NCI-H2196 treated with DMSO at 0.1 percent for 48 hours (cell line): Measurements from ENCODE around the gene OR2M7.
"Not testable (repeated sequence)": the region's sequence is repeated elsewhere in the genome, so short reads cannot be mapped to it uniquely, and the experiment has no call there.

Experiments used
- DNase-seq: peaks from one replicate; lab custom pipeline; 2025; ENCODE audit not compliant: unreplicated experiment; lab: John Stamatoyannopoulos, UW

Gene OR2M7, protein sequence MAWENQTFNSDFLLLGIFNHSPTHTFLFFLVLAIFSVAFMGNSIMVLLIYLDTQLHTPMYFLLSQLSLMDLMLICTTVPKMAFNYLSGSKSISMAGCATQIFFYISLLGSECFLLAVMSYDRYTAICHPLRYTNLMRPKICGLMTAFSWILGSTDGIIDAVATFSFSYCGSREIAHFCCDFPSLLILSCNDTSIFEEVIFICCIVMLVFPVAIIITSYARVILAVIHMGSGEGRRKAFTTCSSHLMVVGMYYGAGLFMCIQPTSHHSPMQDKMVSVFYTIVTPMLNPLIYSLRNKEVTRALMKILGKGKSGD

DNA sequence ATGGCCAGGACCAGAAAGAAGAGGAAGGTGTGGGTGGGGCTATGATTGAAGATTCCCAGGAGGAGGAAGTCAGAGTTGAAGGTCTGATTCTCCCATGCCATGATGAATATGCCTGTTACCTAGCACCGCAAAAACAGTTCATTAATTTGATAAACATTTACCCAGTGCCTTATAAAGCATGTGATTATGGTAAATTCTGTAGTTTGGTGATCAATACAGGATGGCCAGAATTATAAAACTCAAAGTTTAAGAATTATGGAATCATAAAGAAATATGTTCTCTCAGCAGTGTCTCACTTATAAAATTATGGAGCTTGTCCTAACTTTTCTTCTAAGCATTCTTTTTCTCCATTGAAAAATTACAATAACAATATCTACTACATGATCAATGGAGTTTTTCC lies at the start of gene OR2M7:
OR2M7 (minus strand) TSS at position 101 of the 400 bp plus-strand sequence; CDS start at position 101, 0 bp downstream.
- DNase-seq: no peak

DNA sequence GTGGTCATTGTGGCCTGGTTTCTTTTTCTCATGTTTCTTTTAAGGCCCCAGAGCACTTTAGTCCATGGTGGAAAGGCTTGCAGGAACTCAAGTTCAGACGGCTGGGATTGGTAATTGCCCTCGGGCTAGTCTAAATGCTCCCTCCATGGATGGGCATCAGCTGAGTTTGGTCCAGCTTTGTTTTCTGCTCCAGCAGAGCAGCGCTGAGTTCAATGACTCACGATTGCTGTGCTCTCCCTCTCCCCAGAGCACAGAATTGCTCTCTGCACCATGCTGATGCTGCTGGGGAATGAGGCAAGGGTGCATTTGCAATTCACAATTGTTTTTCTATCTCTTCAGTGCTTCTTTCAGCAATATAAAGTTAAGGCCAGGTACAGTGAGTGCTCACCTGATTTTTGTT lies 49.4 kb upstream of the OR2M7 start:
- no peak for DNase-seq

DNA sequence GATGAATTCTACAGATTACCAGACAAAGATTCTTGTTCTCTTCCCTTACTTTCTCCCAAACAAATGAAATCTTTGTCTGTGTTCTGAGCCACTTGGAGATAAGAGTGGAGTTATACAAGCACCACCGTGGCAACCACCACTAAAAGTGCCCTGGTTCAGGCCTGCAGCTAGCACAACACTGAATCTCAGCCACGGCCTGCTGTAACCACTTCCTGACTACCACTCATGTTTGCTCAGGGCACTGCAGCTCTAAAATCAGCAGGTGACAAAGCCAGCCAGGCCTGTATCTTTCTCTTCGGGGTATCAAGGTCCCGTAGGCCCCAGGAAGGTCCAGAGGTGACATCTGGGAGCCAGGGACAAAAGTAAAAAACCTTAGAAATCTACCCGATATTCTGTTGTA lies 48.0 kb upstream of the OR2M7 start:
- DNase-seq: no peak

DNA sequence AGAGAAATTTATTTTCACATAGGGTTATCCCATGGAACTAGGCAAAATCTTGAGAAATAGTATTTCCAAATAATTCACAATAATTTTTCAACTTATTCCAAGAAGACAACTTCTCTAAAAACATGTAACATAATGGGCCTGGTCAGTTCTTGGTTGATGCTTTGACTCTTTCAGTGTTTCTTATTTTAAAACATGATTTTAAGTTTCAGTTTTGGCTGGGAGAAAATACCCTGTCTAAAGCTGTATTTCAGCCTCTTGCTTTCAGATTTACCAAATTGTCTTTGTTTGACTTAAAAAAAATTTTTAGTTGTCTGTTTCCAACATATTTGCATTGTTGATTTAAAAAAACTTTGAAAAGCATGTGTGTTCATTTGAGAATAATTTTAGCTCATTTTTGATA lies 42.2 kb upstream of the OR2M7 start:
- no peak for DNase-seq

DNA sequence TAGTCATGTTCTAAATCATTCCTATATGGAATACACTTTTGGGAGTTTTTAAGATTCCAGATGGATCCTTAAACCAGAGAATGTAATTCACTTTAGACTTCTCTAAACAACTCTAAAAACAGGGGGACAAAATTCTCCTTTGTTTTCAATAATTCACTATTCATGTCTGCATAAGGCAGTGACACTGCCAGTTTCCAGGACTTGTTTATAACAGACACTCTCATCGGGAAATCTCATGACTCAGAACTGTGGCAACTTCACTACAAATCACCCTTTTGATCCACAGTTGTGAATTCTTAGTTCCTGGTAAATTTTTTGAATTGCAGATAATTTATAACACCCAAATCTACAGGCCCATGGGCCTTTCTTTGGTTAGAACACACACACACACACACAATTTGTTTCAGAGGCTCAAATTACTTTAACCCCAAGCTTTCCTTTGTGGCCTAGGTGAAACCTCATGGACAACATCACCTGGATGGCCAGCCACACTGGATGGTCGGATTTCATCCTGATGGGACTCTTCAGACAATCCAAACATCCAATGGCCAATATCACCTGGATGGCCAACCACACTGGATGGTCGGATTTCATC lies 36.9 kb upstream of the OR2M7 start, which contains the start of gene OR2T4:
OR2T4 (plus strand) TSS at position 545 of the 595 bp plus-strand sequence; CDS start at position 545, 0 bp downstream.
- no peak for DNase-seq

GRCh38 chr1:248359415-248359814 lies 35.0 kb upstream of the OR2M7 start:
- DNase-seq: no peak

- no peak for DNase-seq
Measured at GRCh38 chr1:248348475-248348874, 24.1 kb upstream of the OR2M7 start, which contains the start of gene OR14C36. OR14C36 (plus strand) TSS chr1:248348775; CDS start chr1:248348775, 0 bp downstream.

DNA sequence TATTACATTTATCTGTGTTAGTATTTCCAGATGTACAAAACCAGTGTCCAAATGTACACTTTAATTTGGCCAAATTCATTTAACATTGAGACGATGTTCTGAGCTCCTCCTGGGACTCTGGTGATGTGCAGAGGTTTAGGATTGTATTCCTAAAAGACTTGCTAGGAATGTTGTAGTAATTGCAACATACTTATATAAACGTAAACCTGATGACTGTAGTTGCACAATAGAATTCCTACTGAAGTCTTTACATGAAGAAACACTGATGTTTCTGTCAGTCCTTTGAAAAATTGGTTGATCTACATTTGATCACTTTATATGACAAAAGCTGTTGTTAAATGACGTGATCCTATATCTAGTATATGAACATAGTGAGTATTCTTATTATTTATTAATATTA lies 19.1 kb upstream of the OR2M7 start:
- no peak for DNase-seq

- DNase-seq: no peak
Measured at GRCh38 chr1:248316796-248317195, 7.6 kb downstream of the OR2M7 start.

- DNase-seq: not testable (repeated sequence)
Measured at GRCh38 chr1:248306740-248307139, 17.6 kb downstream of the OR2M7 start.

DNA sequence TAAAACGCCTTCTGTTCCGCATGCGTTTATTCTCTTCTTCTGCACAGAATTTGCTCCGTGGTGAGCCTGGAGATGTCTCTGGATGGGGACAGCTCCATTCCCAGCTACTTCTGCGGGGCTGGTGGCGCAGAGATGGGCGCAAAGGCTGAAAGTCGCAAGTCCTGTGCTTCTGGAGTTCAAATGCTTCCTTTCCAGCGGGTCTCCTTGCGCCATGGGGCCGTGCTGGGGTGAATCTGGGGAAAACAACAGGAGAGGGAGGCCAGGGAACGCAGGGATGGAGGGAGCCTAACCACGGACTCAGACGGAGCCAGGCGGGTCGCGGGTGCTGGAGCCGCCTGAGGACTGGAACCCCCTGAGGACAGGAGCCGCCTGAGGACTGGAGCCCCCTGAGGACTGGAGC lies 18.3 kb downstream of the OR2M7 start:
- no peak for DNase-seq

DNA sequence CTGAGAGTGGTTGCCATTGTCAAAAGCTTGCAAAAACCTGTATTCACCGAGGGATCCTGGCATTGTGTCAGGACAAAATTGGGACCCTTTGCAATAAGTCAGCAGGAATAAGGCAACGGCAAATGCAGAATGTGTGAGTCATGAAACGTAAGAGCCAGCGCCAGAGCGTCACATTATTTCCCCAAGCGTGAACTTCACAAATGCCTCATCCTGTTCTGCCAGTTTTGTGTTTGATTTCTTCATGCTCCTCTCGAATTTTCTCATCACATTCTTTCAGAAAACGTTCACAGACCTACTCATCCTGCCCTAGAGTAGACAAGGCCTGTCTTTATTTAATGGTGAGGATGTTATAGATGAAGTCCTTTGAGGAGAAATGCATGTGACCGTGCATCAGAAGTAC lies 18.7 kb downstream of the OR2M7 start:
- DNase-seq: not testable (repeated sequence)

DNA sequence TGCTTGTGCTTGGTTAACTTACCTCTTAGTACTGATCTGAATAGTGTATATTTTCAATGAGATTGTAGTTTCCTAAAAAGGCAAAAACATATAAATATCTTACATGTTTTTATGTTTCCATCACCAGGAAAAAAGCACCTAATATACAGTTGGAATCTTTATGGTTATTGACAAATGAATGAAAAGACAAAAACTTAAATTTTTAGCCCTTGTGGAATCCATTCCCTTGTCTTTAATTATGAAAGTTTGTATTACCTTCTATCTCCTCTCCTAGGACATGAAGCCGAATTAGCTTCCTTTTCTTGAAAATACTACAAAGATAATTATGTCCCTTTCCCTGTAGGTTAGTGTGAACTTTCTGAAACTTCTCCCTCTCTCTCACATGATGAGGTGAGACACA lies 21.0 kb downstream of the OR2M7 start, which contains the start of gene OR2T12:
OR2T12 (minus strand) TSS at position 101 of the 400 bp plus-strand sequence. CDS start 7,846 bp downstream, outside the sequence.
- no peak for DNase-seq

DNA sequence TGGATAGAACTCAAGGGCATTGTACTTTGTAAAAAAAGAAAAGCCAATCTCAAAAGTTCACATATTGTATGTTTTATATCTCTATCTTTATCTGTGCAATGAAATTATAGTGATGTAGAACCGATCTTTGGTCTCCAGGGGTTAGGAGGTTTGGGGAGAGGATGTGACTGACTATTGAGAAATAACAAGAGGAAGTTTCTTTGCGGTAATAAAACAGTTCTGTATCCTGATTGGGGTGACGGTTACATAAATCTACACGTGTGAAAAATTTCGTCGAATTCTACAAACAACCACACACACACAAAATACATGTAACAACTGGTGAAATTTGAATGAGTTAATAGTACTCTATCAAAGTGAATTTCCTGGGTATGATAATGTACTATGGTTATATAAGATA lies 36.0 kb downstream of the OR2M7 start:
- no peak for DNase-seq

GRCh38 chr1:248277876-248278275 lies 46.5 kb downstream of the OR2M7 start, which contains the start of gene OR2T33:
OR2T33 (minus strand) TSS chr1:248277976; CDS start chr1:248273814, 4,162 bp downstream.
- DNase-seq: no peak
